ENCODE data around the gene CBX2.

DNA sequence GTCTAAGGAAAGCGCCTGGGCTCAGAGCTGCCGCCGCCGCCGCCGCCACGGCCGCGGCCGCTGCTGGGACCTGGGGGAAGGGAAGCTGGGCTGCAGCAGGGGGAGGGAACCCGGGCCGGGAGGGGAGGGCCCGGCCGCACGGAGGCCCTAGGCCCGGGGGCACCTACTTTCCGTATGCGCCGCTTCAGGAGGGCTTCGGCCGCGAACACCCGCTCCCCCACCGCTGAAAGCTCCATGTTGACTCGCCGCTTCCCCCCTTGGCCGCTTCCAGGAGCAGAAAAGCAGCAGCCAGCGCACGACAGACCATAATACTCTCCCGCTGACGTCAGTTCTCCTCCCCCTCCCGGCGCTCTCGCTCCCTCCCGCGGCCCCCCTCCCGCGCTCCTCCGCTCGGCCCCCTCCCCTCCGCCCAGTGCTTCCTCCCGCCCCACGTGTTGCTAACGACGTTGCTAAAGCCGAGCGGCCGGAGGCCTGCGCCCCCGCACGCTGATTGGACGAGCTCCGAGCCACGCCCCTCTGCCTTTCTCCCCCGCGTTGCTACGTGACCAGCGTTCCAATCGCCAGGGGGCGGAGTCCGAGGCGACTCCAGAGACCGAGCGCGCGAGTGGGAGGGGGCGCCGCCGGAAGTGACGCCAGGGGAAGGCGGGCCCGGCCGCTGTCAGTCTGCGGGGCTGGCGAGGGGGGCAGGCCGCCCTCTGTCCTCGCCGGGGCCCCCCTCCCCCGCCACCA, 19.0 kb downstream of the CBX2 start, which contains the start of gene CBX8:
- TF ChIP-seq, protein P1, sequence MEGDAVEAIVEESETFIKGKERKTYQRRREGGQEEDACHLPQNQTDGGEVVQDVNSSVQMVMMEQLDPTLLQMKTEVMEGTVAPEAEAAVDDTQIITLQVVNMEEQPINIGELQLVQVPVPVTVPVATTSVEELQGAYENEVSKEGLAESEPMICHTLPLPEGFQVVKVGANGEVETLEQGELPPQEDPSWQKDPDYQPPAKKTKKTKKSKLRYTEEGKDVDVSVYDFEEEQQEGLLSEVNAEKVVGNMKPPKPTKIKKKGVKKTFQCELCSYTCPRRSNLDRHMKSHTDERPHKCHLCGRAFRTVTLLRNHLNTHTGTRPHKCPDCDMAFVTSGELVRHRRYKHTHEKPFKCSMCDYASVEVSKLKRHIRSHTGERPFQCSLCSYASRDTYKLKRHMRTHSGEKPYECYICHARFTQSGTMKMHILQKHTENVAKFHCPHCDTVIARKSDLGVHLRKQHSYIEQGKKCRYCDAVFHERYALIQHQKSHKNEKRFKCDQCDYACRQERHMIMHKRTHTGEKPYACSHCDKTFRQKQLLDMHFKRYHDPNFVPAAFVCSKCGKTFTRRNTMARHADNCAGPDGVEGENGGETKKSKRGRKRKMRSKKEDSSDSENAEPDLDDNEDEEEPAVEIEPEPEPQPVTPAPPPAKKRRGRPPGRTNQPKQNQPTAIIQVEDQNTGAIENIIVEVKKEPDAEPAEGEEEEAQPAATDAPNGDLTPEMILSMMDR (IDR thresholded peaks at IDR 0.05): peak in 1 of 6 experiments; percentile 25
- no peak for TF ChIP-seq POLR2A (IDR thresholded peaks at IDR 0.05)
